ENCODE measurements around the gene PDLIM7. TPM values are rescaled to one million over a fixed set of nuclear protein-coding genes. Genes with fewer than 3 reads are reported as not detected.

PDLIM7 gene
- total and polyA plus RNA-seq, 2 of the 8 experiments (the other 6 are each of a cell fraction or from before 2014, with no cell fraction given) = 67.3 to 94.2 TPM

GRCh38 chr5:177474002-177474476 is 23.4 kb downstream of the PDLIM7 start:
- DNase-seq (ENCODE audit: low read depth in 1 of 2, low spot score in 2 of 2) (no peak), FAIRE-seq (no peak)
- Histone ChIP-seq H3K56ac (replicated peaks; ENCODE audit: insufficient read length, low read depth, low read length) (peak overlapping the region; percentile 62), H2AFZ (ENCODE audit: low read length) (no peak overlapping the region), H2BK12ac (ENCODE audit: low read depth, low read length) (peak overlapping the region; percentile 94; the same call in 1 of the 2 replicates), H4K20me1 (replicated peaks in 1 of 2; ENCODE audit: control insufficient read depth in 1 of 2, insufficient read depth in 2 of 2, low read length in 2 of 2) (peaks cover 21 to 22% of the 10 kb centered on the region in 2 experiments), H3K36me3 (ENCODE audit: control insufficient read depth in 2 of 4, insufficient read depth in 4 of 4, low read length in 3 of 4) (peaks cover 3 to 23% (median 6%) of the 10 kb centered on the region in 4 experiments; a peak in 6 of 8 replicates), H2BK15ac (ENCODE audit: low read length) (peak overlapping the region; percentile 99), H3K23me2 (ENCODE audit: low read depth, low read length) (peaks cover 3% of the 10 kb centered on the region), H2BK20ac (ENCODE audit: low read length) (peak overlapping the region; percentile 90), H3K27ac (ENCODE audit: low read depth, low read length) (no peak overlapping the region), H2BK120ac (replicated peaks; ENCODE audit: low read depth, low read length) (no peak overlapping the region), H2AK5ac (ENCODE audit: low read depth, low read length) (peak overlapping the region; percentile 65; the same call in 1 of the 2 replicates), H2BK5ac (ENCODE audit: low read depth, low read length) (peak overlapping the region; percentile 81; the same call in 1 of the 2 replicates), H3K79me2 (ENCODE audit: control insufficient read depth in 1 of 2, insufficient read depth in 2 of 2, low read length in 2 of 2) (peaks cover 14 to 37% of the 10 kb centered on the region in 2 experiments), H3K4me3 (ENCODE audit: extremely low read depth in 1 of 4, insufficient read depth in 2 of 4, low read depth in 3 of 4, low read length in 4 of 4) (peak overlapping the region; percentile 23 to 91 (median 40); a peak in 7 of 8 replicates), H3K79me1 (ENCODE audit: low read depth, low read length) (peaks cover 19% of the 10 kb centered on the region), H3K27me3 (replicated peaks in 1 of 4; ENCODE audit: control insufficient read depth in 3 of 4, extremely low read depth in 1 of 4, insufficient read depth in 3 of 4, low read length in 3 of 4) (no peaks in the 10 kb centered on the region), H3K14ac (ENCODE audit: insufficient read length) (no peak overlapping the region), H3K23ac (ENCODE audit: insufficient read length) (no peak overlapping the region), H3K4me1 (replicated peaks in 1 of 4; ENCODE audit: control insufficient read depth in 3 of 4, insufficient read depth in 4 of 4, low read length in 3 of 4) (peaks cover 11 to 46% (median 39%) of the 10 kb centered on the region in 4 experiments), H3K4me2 (ENCODE audit: insufficient read depth in 1 of 2, low read depth in 2 of 2, low read length in 2 of 2) (peak overlapping the region; percentile 71 to 72), H3K4ac (replicated peaks; ENCODE audit: insufficient read length, low read depth, low read length) (peak overlapping the region; percentile 98), H4K91ac (replicated peaks; ENCODE audit: insufficient read length, low read length) (peak overlapping the region; percentile 80), H3K9ac (replicated peaks in 1 of 4; ENCODE audit: extremely low read depth in 1 of 4, low read depth in 3 of 4, low read length in 3 of 4) (peak overlapping the region in 1 of 4 experiments; percentile 21; a peak in 2 of 7 replicates), H3K18ac (ENCODE audit: extremely low read depth, low read length) (peak overlapping the region; percentile 78), H4K5ac (ENCODE audit: insufficient read length, low read depth, low read length) (peak overlapping the region; percentile 48), H3K9me3 (ENCODE audit: insufficient read depth in 2 of 2, low read depth in 1 of 2, low read length in 1 of 2) (no peaks in the 10 kb centered on the region), H4K8ac (ENCODE audit: extremely low read depth, insufficient read depth, low read length) (no peak overlapping the region)
- WGBS, 2 experiments (ENCODE audit: extremely low coverage in 1 of 2, insufficient coverage in 1 of 2, insufficient read length in 1 of 2, insufficient replicate concordance in 2 of 2, low coverage in 1 of 2, low lambda C conversion rate in 2 of 2, missing lambda C conversion rate in 1 of 2) = 52% methylated on average over 7 of the region's 7 CpGs; no CpG with 5 or more reads in 1 of the 2 experiments
- no peak for TF ChIP-seq ASH2L (IDR thresholded peaks at IDR 0.05; ENCODE audit: low read length)
- no peak for TF ChIP-seq CEBPB (IDR thresholded peaks at IDR 0.05; ENCODE audit: low read depth, low read length)
- TF ChIP-seq POLR2AphosphoS5 (IDR thresholded peaks at IDR 0.05; ENCODE audit: low read depth, low read length) = no peak
- TF ChIP-seq MAX (IDR thresholded peaks at IDR 0.05) = peak; percentile 75
- TF ChIP-seq KDM1A (IDR thresholded peaks at IDR 0.05; ENCODE audit: borderline replicate concordance, low read length) = peak; percentile 39; the same call in 1 of the 2 replicates
- POLR2A ChIA-PET (ENCODE audit: partially characterized antibody) = interaction anchor here (65.5 to 67.5 kb wide), 2 partner anchors 5 to 6 kb away, joined by 3349 read pairs; partner anchors contain the start of genes DBN1, DOK3, PDLIM7 and PRR7
- CTCF ChIA-PET (ENCODE audit: partially characterized antibody) = interaction anchor here (0.7 to 10.4 kb wide), 6 partner anchors 15 to 41 kb away, joined by 4 to 162 read pairs (median 24); partner anchors contain the start of gene PDLIM7

All from H1 (cell line).